Spleen (tissue), 11 donors: Measurements from ENCODE around the gene ZNF484. TPM values are rescaled to one million over a fixed set of nuclear protein-coding genes. Genes with fewer than 3 reads are reported as not detected.
"Not testable (repeated sequence)": the region's sequence is repeated elsewhere in the genome, so short reads cannot be mapped to it uniquely, and the experiment has no call there.

Experiments used
- DNase-seq: peaks from one replicate; pipeline ENCODE4 v3.0.0-alpha.2; 2020
- H3K27ac ChIP-seq, 8 donors: fragments of 200-600 bp; sonication (generic) in 7 of 8; 1 replicate in 4 of 8; 2 replicates in 4 of 8; pipeline versions ENCODE4 v1.5.0 to v1.8.0; 2016 to 2021; ENCODE audit warnings: inconsistent platforms in 4 of 8, mild to moderate bottlenecking in 4 of 8, moderate library complexity in 1 of 8
- H3K27me3 ChIP-seq, 7 donors: fragments of 200-600 bp; sonication (generic) in 6 of 7; replicated peaks in 1 of 7; 1 replicate in 4 of 7; 2 replicates in 3 of 7; pipeline versions ENCODE4 v1.5.0 to v1.8.0; 2016 to 2021; ENCODE audit warnings: inconsistent platforms in 3 of 7, mild to moderate bottlenecking in 1 of 7
- H3K36me3 ChIP-seq, 6 donors: fragments of 200-600 bp; sonication (generic) in 5 of 6; 1 replicate in 4 of 6; 2 replicates in 2 of 6; pipeline versions ENCODE4 v1.5.0 to v1.8.0; 2016 to 2021; ENCODE audit warnings: inconsistent platforms in 2 of 6
- H3K4me1 ChIP-seq, 6 donors: fragments of 200-600 bp; sonication (generic) in 5 of 6; 1 replicate in 3 of 6; 2 replicates in 3 of 6; pipeline versions ENCODE4 v1.5.0 to v1.8.0; 2016 to 2021; ENCODE audit warnings: inconsistent platforms in 3 of 6
- H3K4me3 ChIP-seq, 8 donors: fragments of 200-600 bp; sonication (generic) in 7 of 8; 1 replicate in 4 of 8; 2 replicates in 4 of 8; pipeline versions ENCODE4 v1.5.0 to v1.8.0; 2016 to 2021; ENCODE audit warnings: inconsistent platforms in 4 of 8, mild to moderate bottlenecking in 4 of 8, moderate library complexity in 2 of 8
- H3K9me3 ChIP-seq, 8 donors: fragments of 200-600 bp; sonication (generic) in 7 of 8; 1 replicate in 4 of 8; 2 replicates in 4 of 8; pipeline versions ENCODE4 v1.5.0 to v1.8.0; 2016 to 2021; ENCODE audit warnings: inconsistent platforms in 4 of 8
- POLR2A ChIP-seq, 3 donors: fragments of 450-650 bp; IDR thresholded peaks; one replicate each; pipeline ENCODE4 v1.5.1; 2017; ENCODE audit warnings: antibody characterized with exemption in 3 of 3, mild to moderate bottlenecking in 1 of 3
- POLR2AphosphoS5 ChIP-seq, 3 donors: sonication (generic); formaldehyde crosslinking; IDR thresholded peaks; one replicate each; pipeline ENCODE4 v1.5.1; 2017; ENCODE audit warnings: antibody characterized with exemption in 3 of 3
- WGBS, 5 donors: extraction: QIAGEN DNeasy Blood & Tissue Kit in 3 of 5; methylation state at CpG; one replicate each; pipeline versions ENCODE4 v1.1.5 to v1.1.7; 2013 to 2018; 5-methylcytosine and 5-hydroxymethylcytosine counted together
- intact Hi-C: fragments of 100-400 bp; cut with DNase I; formaldehyde crosslinking; loops from one replicate; pipeline ENCODE4 v1.15.0; 2023; ENCODE audit warnings: low total_unique reads
- polyA plus RNA-seq, 3 donors: library from polyadenylated mRNA; stranded (reverse); fragments of 200-250 nt; gene quantifications; one replicate each; pipeline ENCODE4 v1.2.1, GENCODE V29; 2013
- small RNA-seq, 4 donors: library from RNA; depleted of rRNA; stranded (forward); fragments of <200 nt; gene quantifications; one replicate each; pipeline ENCODE3, GENCODE V24; 2016
- total RNA-seq, 7 donors: library from RNA; depleted of rRNA in 3 of 7; stranded (reverse); fragments of >200 nt in 3 of 7; fragmentation: NEBNext Ultra II Directional in 4 of 7; extraction: Animal tissue kit (Norgen Biotek cat#: 25700) in 4 of 7; gene quantifications; one replicate each; pipeline versions ENCODE4 v1.1.0 to v1.2.1, GENCODE V29; 2016 to 2021
- TF ChIP-seq, protein P1 (sequence below), 11 experiments: fragments of 200-600 bp in 7 of 11; fragments of 450-650 bp in 4 of 11; sonication (generic) in 4 of 11; IDR thresholded peaks in 8 of 11; conservative IDR thresholded peaks in 3 of 11; 1 replicate in 7 of 11; 2 replicates in 4 of 11; pipeline versions ENCODE4 v1.4.0 to v1.8.0; 2016 to 2021; ENCODE audit warnings: antibody characterized with exemption in 11 of 11, inconsistent platforms in 4 of 11, mild to moderate bottlenecking in 1 of 11
- donor health status: healthy with polysubstance abuse.
- donor health status: DM: no; HTN: no; CAD: no; lungs with moderate emphysema.
- donor health status: DM: no; HTN: no; CAD: no.
- donor health status: Bipolar disorder and iron deficiency.
- donor health status: healthy.
- donor health status: DM: no; HTN: no; CAD: no.
- donor health status: DM: yes; HTN: yes; CAD: no.

ZNF484 gene
- total and polyA plus RNA-seq, 10 donors = 1.1 to 28.4 (median 14.5) TPM

DNA sequence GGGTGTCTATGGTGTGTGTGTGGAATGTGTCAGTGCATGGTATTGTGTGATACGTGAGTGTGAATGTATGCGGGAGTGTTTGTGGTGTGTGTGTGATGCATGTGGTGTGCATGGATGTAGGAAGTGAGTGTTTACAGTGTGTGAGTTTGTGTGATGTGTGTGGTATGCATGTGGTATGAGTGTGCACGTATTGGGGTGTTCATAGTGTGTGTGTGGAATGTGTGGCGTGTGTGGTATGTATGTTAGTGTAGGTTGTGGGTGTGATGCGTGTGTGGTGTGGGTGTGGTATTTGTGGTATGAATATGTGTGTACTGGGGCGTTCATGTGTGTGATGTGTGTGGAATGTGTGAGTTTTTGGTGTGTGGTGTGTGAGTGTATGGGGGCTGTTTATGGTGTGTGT lies 73.1 kb downstream of the ZNF484 start:
- Histone ChIP-seq H3K27me3 (peaks cover 16 to 73% (median 53%) of the 10 kb centered on the region in 7 donors), H3K36me3 (no peaks in the 10 kb centered on the region), H3K27ac (no peak overlapping the region), H3K4me1 (peaks cover 23 to 32% (median 27%) of the 10 kb centered on the region in 6 donors), H3K4me3 (no peak overlapping the region), H3K9me3 (no peaks in the 10 kb centered on the region)
- 77 to 85% (median 83%) methylated on average over 6 of the region's 6 CpGs for WGBS, 5 donors
- intact Hi-C loops = no loop called here
- TF ChIP-seq POLR2A (IDR thresholded peaks at IDR 0.05) (no peak), POLR2AphosphoS5 (IDR thresholded peaks at IDR 0.05) (no peak)
- TF ChIP-seq, protein P1, sequence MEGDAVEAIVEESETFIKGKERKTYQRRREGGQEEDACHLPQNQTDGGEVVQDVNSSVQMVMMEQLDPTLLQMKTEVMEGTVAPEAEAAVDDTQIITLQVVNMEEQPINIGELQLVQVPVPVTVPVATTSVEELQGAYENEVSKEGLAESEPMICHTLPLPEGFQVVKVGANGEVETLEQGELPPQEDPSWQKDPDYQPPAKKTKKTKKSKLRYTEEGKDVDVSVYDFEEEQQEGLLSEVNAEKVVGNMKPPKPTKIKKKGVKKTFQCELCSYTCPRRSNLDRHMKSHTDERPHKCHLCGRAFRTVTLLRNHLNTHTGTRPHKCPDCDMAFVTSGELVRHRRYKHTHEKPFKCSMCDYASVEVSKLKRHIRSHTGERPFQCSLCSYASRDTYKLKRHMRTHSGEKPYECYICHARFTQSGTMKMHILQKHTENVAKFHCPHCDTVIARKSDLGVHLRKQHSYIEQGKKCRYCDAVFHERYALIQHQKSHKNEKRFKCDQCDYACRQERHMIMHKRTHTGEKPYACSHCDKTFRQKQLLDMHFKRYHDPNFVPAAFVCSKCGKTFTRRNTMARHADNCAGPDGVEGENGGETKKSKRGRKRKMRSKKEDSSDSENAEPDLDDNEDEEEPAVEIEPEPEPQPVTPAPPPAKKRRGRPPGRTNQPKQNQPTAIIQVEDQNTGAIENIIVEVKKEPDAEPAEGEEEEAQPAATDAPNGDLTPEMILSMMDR (IDR thresholded peaks at IDR 0.05 in 8 of 11, conservative IDR thresholded peaks at IDR 0.05 in 3 of 11) = no peak
- no peak for DNase-seq

DNA sequence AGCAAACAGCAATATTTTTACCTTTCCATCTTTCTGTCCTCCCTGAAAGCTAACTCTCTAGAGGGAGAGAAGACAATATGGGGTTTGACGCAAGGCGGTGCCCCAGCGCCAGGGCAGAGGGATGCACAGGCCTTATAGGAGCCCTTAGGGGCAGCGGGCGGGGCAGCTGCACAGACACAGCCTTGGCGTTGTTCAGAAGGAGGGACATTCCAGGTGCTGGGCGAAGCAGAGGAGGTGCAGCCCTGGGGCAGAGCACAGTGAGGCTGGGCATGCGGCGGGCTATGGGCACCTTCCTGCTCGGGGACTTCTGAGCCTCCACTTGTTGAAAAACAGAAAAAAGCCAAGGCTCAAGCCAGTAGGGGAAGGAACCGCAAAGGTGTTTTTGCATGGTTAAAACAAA lies 79.5 kb downstream of the ZNF484 start:
- TF ChIP-seq POLR2AphosphoS5 (IDR thresholded peaks at IDR 0.05) (no peak), POLR2A (IDR thresholded peaks at IDR 0.05) (no peak)
- TF ChIP-seq, protein P1 (IDR thresholded peaks at IDR 0.05 in 8 of 11, conservative IDR thresholded peaks at IDR 0.05 in 3 of 11) = no peak
- Histone ChIP-seq H3K4me3 (no peak overlapping the region), H3K27ac (no peak overlapping the region), H3K36me3 (no peaks in the 10 kb centered on the region), H3K4me1 (no peaks in the 10 kb centered on the region), H3K9me3 (no peaks in the 10 kb centered on the region), H3K27me3 (peaks cover 0 to 36% (median 0%) of the 10 kb centered on the region in 7 donors)
- no peak for DNase-seq
- intact Hi-C loops = loop anchor here (10.0 kb wide), 1 partner anchor 664 kb away; no protein-coding TSS in a partner anchor
- whole genome bisulfite sequencing, 5 donors = 86 to 95% (median 93%) methylated on average over 11 of the region's 11 CpGs

DNA sequence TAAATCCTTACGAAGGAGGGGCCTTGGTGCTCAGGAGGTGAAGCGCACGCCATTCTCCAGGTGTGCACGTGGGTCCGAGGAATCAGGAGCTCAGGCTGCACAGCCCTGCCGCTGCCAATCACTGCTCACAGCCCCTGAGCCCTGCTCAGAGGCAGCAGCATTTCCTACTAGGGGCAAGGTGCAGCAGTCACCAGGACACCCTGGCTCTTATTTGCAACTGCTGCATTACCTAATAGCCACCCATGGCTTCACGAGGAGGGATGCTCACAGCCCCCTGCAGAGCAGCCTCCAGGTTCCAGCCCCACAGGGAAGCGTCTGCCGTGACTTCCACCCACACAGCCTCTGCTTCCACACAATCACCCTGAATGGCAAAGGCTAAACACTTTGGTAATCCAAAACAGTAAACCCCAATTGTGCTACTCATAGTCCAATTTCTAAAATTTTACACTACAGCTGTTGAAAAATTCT lies 81.5 kb downstream of the ZNF484 start:
- not testable (repeated sequence) for H3K4me1 ChIP-seq, H3K27ac ChIP-seq, H3K36me3 ChIP-seq, DNase-seq, H3K4me3 ChIP-seq, H3K9me3 ChIP-seq
- intact Hi-C loops = loop anchor here (10.0 kb wide), 1 partner anchor 662 kb away; no protein-coding TSS in a partner anchor
- WGBS, 5 donors = 65 to 87% (median 78%) methylated on average over 9 of the region's 9 CpGs
- H3K27me3 ChIP-seq = peaks cover 0 to 26% (median 0%) of the 10 kb centered on the region in 7 donors

DNA sequence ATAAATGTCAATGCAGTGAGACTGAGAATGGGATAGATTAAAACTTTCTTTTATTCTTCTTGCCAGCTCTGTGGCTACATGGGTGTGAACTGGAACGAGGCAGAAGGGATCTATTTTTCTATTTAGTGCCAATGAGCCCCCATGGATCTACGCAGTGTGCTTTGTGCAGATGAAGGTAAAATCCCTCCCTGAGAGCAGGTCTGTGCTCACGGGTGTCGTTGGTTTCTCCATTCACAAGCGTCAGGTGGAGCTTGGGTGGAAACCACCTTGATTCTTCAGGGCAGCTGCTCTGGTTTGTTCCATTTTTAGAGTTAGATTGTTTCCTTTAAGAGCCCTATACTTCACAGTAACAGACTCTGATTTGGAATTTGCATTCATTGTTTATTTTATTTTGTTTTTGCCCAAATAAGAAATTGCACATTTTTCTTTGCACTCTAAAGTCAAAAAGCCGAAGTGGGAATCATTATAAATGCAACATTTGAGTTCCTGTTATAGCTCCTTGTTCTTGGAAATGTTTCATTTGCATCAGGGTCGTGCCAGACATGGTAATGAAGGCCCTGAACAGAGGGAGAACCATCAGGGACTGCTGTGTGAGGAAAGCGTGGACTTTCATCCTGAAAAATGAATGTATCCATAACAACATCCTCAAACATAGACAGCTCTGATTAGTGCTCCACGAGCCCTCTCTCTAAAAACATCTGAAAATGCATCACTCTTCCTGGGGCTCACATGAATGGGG lies 82.1 kb downstream of the ZNF484 start:
- no peaks in the 10 kb centered on the region for H3K36me3 ChIP-seq
- H3K9me3 ChIP-seq = no peaks in the 10 kb centered on the region
- H3K27me3 ChIP-seq = peaks cover 0 to 26% (median 0%) of the 10 kb centered on the region in 7 donors
- intact Hi-C loops = loop anchor here (10.0 kb wide), 1 partner anchor 661 kb away; no protein-coding TSS in a partner anchor
- no peak overlapping the region for H3K4me3 ChIP-seq
- H3K4me1 ChIP-seq = peaks cover 0 to 5% (median 1%) of the 10 kb centered on the region in 6 donors
- no peak for DNase-seq
- H3K27ac ChIP-seq = no peak overlapping the region
- WGBS, 5 donors = 58 to 77% (median 70%) methylated on average over 9 of the region's 9 CpGs
- TF ChIP-seq POLR2AphosphoS5 (IDR thresholded peaks at IDR 0.05) (no peak), POLR2A (IDR thresholded peaks at IDR 0.05) (no peak)
- TF ChIP-seq, protein P1 (IDR thresholded peaks at IDR 0.05 in 8 of 11, conservative IDR thresholded peaks at IDR 0.05 in 3 of 11) = no peak

Small RNA genes within 50 kb of the gene (small RNA-seq; reads per million reads assigned to genes)
- gene RNU6-714P = 0 reads per million in 4 donors

Other genes starting within 250 kb of the ZNF484 start
- 10 to 100 TPM in 6 of 7 donors, 1 to 10 TPM in 1; 10.0 to 14.6 (median 12.1) TPM for gene IPPK, start 207.9 kb downstream of the ZNF484 start, total RNA-seq
- gene IPPK, start 207.9 kb downstream of the ZNF484 start, polyA plus RNA-seq = 1 to 10 TPM; 6.1 to 7.9 (median 6.4) TPM
- gene BICD2, start 113.2 kb downstream of the ZNF484 start, total RNA-seq = 10 to 100 TPM; 30.6 to 55.7 (median 36.8) TPM
- 10 to 100 TPM in 2 of 3 donors, 1 to 10 TPM in 1; 9.4 to 12.0 (median 11.7) TPM for gene BICD2, start 113.2 kb downstream of the ZNF484 start, polyA plus RNA-seq
- 10 to 100 TPM; 60.4 to 99.1 (median 72.6) TPM for gene FGD3, start 69.5 kb upstream of the ZNF484 start, total RNA-seq
- gene FGD3, start 69.5 kb upstream of the ZNF484 start, polyA plus RNA-seq = 10 to 100 TPM; 30.7 to 54.5 (median 37.6) TPM
- 10 to 100 TPM; 27.6 to 54.8 (median 35.8) TPM for gene SUSD3, start 180.7 kb upstream of the ZNF484 start, total RNA-seq
- 10 to 100 TPM; 50.4 to 68.8 (median 57.4) TPM for gene SUSD3, start 180.7 kb upstream of the ZNF484 start, polyA plus RNA-seq
- 10 to 100 TPM; 32.8 to 78.8 (median 44.6) TPM for gene CARD19, start 218.2 kb upstream of the ZNF484 start, total RNA-seq
- 10 to 100 TPM; 21.7 to 38.9 (median 23.0) TPM for gene CARD19, start 218.2 kb upstream of the ZNF484 start, polyA plus RNA-seq